ENCODE results near the gene TRIM17.

GRCh38 chr1:228437424-228437962 lies 20.8 kb upstream of the TRIM17 start:
- TF ChIP-seq EZH2 (IDR thresholded peaks at IDR 0.05; ENCODE audit: low read length): no peak
- TF ChIP-seq CTCF (optimal IDR thresholded peaks at IDR 0.05 in 1 of 3, IDR thresholded peaks at IDR 0.05 in 1 of 3, conservative IDR thresholded peaks at IDR 0.05 in 1 of 3; ENCODE audit: extremely low read depth in 1 of 3, insufficient read depth in 2 of 3, low read length in 3 of 3): no peak
